ENCODE results near the gene TMEM168. TPM values are rescaled to one million over a fixed set of nuclear protein-coding genes. Genes with fewer than 3 reads are reported as not detected.
A peak's percentile ranks its signal among the peaks of the same experiment; 100 is the strongest.

The TMEM168 gene
- total RNA-seq, 1 donor from 2014 or later, result 29.4 TPM

DNA sequence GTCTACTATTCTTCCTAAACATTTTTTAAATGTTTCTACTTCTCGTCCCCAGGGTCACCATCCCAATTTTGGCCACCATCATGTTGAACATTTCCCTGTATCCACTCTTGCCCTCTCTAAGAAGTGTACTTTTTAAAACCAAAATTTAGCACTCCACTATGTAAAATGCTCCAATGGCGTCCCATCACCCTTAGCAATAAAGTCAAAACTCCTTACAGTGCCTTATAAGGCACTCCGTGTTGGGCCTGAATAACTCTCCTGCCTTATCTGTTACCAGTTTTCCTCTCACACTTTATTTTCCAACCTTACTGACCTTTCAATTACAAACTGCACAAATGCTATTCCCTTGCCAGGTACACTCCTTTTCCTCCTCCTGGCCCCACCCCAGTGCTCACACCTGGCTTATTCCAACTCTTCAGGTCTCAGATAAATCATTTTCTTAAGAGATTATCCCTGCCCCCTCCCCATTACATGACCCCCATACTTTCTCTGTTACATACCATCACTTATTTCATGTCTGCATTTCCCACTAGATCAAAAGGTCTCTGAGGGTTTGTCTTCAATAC, 1.3 kb downstream of the TMEM168 start:
- no peaks in the 10 kb centered on the region for H3K4me1 ChIP-seq
- no peaks in the 10 kb centered on the region for H3K27me3 Mint-ChIP-seq (ENCODE audit: insufficient read depth, low read depth)
- peak overlapping the region; percentile 59 for H3K4me3 ChIP-seq
- peaks cover 13% of the 10 kb centered on the region for H3K36me3 Mint-ChIP-seq
- no peaks in the 10 kb centered on the region for H3K9me3 ChIP-seq (ENCODE audit: low read depth)
- H3K4me3 Mint-ChIP-seq, result peak overlapping the region; percentile 91
- no peak for TF ChIP-seq EZH2phosphoT487 (IDR thresholded peaks at IDR 0.05)
- no peak for TF ChIP-seq EZH2 (IDR thresholded peaks at IDR 0.05)
- TF ChIP-seq, protein P1, sequence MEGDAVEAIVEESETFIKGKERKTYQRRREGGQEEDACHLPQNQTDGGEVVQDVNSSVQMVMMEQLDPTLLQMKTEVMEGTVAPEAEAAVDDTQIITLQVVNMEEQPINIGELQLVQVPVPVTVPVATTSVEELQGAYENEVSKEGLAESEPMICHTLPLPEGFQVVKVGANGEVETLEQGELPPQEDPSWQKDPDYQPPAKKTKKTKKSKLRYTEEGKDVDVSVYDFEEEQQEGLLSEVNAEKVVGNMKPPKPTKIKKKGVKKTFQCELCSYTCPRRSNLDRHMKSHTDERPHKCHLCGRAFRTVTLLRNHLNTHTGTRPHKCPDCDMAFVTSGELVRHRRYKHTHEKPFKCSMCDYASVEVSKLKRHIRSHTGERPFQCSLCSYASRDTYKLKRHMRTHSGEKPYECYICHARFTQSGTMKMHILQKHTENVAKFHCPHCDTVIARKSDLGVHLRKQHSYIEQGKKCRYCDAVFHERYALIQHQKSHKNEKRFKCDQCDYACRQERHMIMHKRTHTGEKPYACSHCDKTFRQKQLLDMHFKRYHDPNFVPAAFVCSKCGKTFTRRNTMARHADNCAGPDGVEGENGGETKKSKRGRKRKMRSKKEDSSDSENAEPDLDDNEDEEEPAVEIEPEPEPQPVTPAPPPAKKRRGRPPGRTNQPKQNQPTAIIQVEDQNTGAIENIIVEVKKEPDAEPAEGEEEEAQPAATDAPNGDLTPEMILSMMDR (IDR thresholded peaks at IDR 0.05), result no peak
- H3K27ac Mint-ChIP-seq, result no peak overlapping the region
- H3K4me2 ChIP-seq, result peak overlapping the region; percentile 82
- H3K27ac ChIP-seq, result no peak overlapping the region
- no peaks in the 10 kb centered on the region for H3K27me3 ChIP-seq
- H2AFZ ChIP-seq (replicated peaks), result no peak overlapping the region
- H3K9me3 Mint-ChIP-seq, result no peaks in the 10 kb centered on the region
- H3K79me2 ChIP-seq (ENCODE audit: low read depth), result peaks cover 29% of the 10 kb centered on the region
- no peaks in the 10 kb centered on the region for H4K20me1 ChIP-seq (ENCODE audit: low read depth)
- H3F3A ChIP-seq (ENCODE audit: low read depth), result peaks cover 12% of the 10 kb centered on the region
- H3K9ac ChIP-seq, result no peak overlapping the region
- H3K36me3 ChIP-seq, result no peaks in the 10 kb centered on the region
- DNase-seq (ENCODE audit: low spot score), result no peak
- peaks cover 16% of the 10 kb centered on the region for H3K4me1 Mint-ChIP-seq

DNA sequence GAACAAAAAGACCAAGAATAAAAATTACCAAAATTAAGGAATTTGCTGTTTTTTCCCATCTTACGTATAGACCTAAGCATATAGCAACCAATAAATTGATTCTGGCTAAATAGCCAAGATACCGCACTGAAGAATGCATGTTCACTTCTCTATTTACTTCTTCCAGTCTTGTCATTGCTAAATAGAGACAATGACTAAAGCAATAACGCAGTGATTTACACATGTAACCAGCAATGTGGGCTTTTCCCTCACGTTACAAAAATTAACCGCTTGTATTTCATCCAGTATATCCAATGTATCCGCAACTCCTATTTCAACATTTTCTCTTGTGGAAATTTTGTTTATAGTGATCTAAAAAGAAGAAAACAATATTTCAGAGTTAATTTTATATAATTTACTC, 5.6 kb downstream of the TMEM168 start:
- H3K36me3 Mint-ChIP-seq, result peaks cover 16% of the 10 kb centered on the region
- no peak overlapping the region for H3K4me2 ChIP-seq
- H3K9ac ChIP-seq, result no peak overlapping the region
- H3K4me3 ChIP-seq, result no peak overlapping the region
- no peaks in the 10 kb centered on the region for H3K4me1 ChIP-seq
- H3K27ac Mint-ChIP-seq, result no peak overlapping the region
- H3K27ac ChIP-seq, result no peak overlapping the region
- DNase-seq (ENCODE audit: low spot score), result no peak
- no peak for TF ChIP-seq EZH2 (IDR thresholded peaks at IDR 0.05)
- TF ChIP-seq, protein P1 (IDR thresholded peaks at IDR 0.05), result no peak
- TF ChIP-seq EZH2phosphoT487 (IDR thresholded peaks at IDR 0.05), result no peak
- no peak overlapping the region for H3K4me3 Mint-ChIP-seq
- no peaks in the 10 kb centered on the region for H3K36me3 ChIP-seq
- H3K9me3 Mint-ChIP-seq, result no peaks in the 10 kb centered on the region
- no peaks in the 10 kb centered on the region for H3K27me3 ChIP-seq
- H2AFZ ChIP-seq (replicated peaks), result no peak overlapping the region
- H4K20me1 ChIP-seq (ENCODE audit: low read depth), result no peaks in the 10 kb centered on the region
- H3K4me1 Mint-ChIP-seq, result peaks cover 11% of the 10 kb centered on the region
- no peaks in the 10 kb centered on the region for H3K27me3 Mint-ChIP-seq (ENCODE audit: insufficient read depth, low read depth)
- H3K9me3 ChIP-seq (ENCODE audit: low read depth), result no peaks in the 10 kb centered on the region
- peaks cover 29% of the 10 kb centered on the region for H3K79me2 ChIP-seq (ENCODE audit: low read depth)
- peaks cover 6% of the 10 kb centered on the region for H3F3A ChIP-seq (ENCODE audit: low read depth)

DNA sequence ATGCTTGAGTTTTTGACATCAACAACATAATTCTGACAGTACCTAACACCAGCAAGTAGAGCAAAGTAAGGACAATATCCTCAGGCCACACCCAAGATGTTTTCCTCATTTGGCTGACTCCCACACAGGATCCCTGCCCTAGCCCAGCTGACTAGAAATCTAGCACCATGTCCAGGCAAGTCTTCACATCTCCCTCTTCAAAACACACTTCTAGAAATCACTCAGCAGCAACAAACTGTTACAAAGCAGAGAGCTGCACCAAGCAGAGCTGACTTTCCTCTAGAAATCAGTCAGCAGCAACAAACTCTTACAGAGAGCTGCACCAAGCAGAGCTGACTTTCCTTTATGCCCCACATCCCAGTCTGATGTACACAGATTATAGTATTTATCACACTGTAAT, 7.7 kb downstream of the TMEM168 start:
- Mint-ChIP-seq H3K27ac (no peak overlapping the region), H3K36me3 (peaks cover 12% of the 10 kb centered on the region), H3K9me3 (no peaks in the 10 kb centered on the region), H3K4me3 (no peak overlapping the region), H3K4me1 (no peaks in the 10 kb centered on the region), H3K27me3 (ENCODE audit: insufficient read depth, low read depth) (no peaks in the 10 kb centered on the region)
- H3K4me1 ChIP-seq, result no peaks in the 10 kb centered on the region
- H3K27me3 ChIP-seq, result no peaks in the 10 kb centered on the region
- no peak overlapping the region for H3K27ac ChIP-seq
- H4K20me1 ChIP-seq (ENCODE audit: low read depth), result no peaks in the 10 kb centered on the region
- H3K9ac ChIP-seq, result no peak overlapping the region
- H2AFZ ChIP-seq (replicated peaks), result no peak overlapping the region
- H3K36me3 ChIP-seq, result no peaks in the 10 kb centered on the region
- peaks cover 11% of the 10 kb centered on the region for H3K79me2 ChIP-seq (ENCODE audit: low read depth)
- H3F3A ChIP-seq (ENCODE audit: low read depth), result no peaks in the 10 kb centered on the region
- DNase-seq (ENCODE audit: low spot score), result no peak
- H3K4me2 ChIP-seq, result no peak overlapping the region
- TF ChIP-seq EZH2 (IDR thresholded peaks at IDR 0.05), result no peak
- TF ChIP-seq EZH2phosphoT487 (IDR thresholded peaks at IDR 0.05), result no peak
- TF ChIP-seq, protein P1 (IDR thresholded peaks at IDR 0.05), result no peak
- no peaks in the 10 kb centered on the region for H3K9me3 ChIP-seq (ENCODE audit: low read depth)
- no peak overlapping the region for H3K4me3 ChIP-seq
